ENCODE results near the gene GTSF1L. TPM values are rescaled to one million over a fixed set of nuclear protein-coding genes. Genes with fewer than 3 reads are reported as not detected.

Gene GTSF1L
- total and polyA plus RNA-seq, 4 donors: not detected

DNA sequence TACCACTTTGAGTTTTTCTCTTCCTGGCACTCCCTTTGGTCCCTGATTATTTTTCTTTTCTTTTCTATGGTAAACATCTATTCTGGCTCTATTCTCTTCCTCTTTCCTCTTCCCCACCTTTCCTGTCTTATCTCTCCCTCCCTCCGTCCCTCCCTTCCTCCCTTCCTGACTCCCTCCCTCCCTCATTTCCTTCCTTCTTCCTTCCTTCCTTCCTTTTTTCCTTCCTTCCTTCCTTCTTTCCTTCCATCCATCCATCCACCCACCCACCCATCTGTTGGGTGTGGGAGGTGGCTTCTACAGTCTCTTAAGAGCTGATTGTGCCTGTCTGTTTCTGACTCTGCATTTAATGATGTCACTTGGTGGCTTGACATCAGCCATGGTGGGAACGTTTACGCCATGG lies 43.5 kb upstream of the GTSF1L start:
- Histone ChIP-seq H3K4me3 (no peak overlapping the region), H3K36me3 (ENCODE audit: control insufficient read depth in 4 of 4, insufficient read depth in 4 of 4, low read length in 4 of 4) (no peaks in the 10 kb centered on the region), H3K27me3 (ENCODE audit: control insufficient read depth in 3 of 3, insufficient read depth in 3 of 3, low read length in 2 of 3) (peaks cover 0 to 16% (median 2%) of the 10 kb centered on the region in 3 donors), H3K4me1 (ENCODE audit: control insufficient read depth in 5 of 5, insufficient read depth in 5 of 5, low read length in 5 of 5) (peaks cover 0 to 11% (median 0%) of the 10 kb centered on the region in 5 donors), H3K9ac (ENCODE audit: insufficient read depth in 1 of 2, low read length in 2 of 2) (no peak overlapping the region), H3K27ac (ENCODE audit: low read depth in 1 of 2, low read length in 1 of 2) (no peak overlapping the region), H3K9me3 (ENCODE audit: control insufficient read depth in 4 of 4, insufficient read depth in 3 of 4, low read length in 3 of 4) (no peaks in the 10 kb centered on the region)
- ATAC-seq (ENCODE audit: insufficient read depth, low FRiP score) (no peak), DNase-seq (no peak)
- 57 to 58% methylated on average over 3 of the region's 3 CpGs for WGBS, 2 donors
- no peak for TF ChIP-seq CTCF (IDR thresholded peaks at IDR 0.05; ENCODE audit: control extremely low read depth, extremely low read depth)

DNA sequence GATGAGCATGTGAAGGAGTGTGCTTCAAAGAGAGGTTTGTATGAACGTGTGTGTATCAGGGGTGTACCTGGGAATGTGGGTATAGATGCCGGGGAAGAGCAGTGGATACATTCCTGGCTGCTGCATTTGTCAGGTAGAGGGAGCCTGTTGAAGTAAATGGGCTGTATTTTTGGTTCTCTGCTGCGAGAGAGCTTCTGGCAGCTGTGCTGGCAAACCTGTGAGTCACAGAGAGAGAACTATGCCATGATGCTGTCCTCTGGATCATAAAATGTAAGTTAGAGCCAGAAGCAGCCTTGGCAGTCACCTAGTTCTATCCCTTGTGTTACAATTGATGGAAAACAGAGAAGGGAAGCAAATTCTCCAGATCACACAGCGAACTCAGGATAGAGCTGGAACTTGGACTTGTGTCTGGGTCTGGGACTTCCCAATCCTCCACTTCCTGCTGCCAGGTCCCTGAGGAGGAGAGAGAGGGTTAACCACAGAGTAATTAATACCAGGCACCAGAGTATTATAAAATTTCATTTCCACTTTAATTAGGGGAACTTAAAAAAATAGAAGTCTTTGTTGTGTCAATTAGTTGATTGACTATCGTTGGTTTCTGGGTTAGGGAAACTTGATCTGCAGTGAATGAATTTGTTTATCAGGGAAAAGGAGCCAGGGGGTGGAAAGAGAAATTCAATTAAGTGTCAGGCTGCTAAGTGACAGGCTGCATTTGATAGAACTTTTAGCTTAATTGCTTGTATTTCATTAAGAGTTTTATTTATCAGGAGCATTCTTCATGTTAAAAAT lies 41.1 kb upstream of the GTSF1L start:
- WGBS, 2 donors: 55 to 58% methylated on average over 5 of the region's 5 CpGs
- no peak for TF ChIP-seq CTCF (IDR thresholded peaks at IDR 0.05; ENCODE audit: control extremely low read depth, extremely low read depth)
- Histone ChIP-seq H3K4me3 (no peak overlapping the region), H3K27me3 (ENCODE audit: control insufficient read depth in 3 of 3, insufficient read depth in 3 of 3, low read length in 2 of 3) (peaks cover 0 to 18% (median 2%) of the 10 kb centered on the region in 3 donors), H3K9ac (ENCODE audit: insufficient read depth in 1 of 2, low read length in 2 of 2) (no peak overlapping the region), H3K36me3 (ENCODE audit: control insufficient read depth in 4 of 4, insufficient read depth in 4 of 4, low read length in 4 of 4) (no peaks in the 10 kb centered on the region), H3K4me1 (ENCODE audit: control insufficient read depth in 5 of 5, insufficient read depth in 5 of 5, low read length in 5 of 5) (peaks cover 0 to 11% (median 0%) of the 10 kb centered on the region in 5 donors), H3K27ac (ENCODE audit: low read depth in 1 of 2, low read length in 1 of 2) (no peak overlapping the region), H3K9me3 (ENCODE audit: control insufficient read depth in 4 of 4, insufficient read depth in 3 of 4, low read length in 3 of 4) (no peaks in the 10 kb centered on the region)
- DNase-seq (no peak), ATAC-seq (ENCODE audit: insufficient read depth, low FRiP score) (no peak)

DNA sequence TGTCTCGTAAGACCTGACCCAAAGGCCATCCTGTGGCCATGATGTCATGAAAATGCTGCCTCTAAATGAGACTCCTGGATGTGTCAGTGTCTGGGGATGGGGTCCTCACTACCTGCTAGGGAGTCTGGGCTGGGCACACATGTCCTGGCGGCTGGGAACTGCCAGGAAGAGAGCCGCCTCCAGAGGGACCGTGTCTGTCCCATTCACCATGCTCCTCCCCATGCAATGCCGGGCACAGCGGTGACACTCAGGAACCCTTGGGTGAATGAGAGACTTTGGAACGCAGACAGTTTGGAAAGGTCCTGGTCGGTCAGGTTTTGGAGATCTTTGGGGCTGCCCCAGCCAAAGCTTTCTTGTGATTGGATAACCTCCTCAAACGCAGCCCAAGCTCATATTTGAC lies 40.1 kb upstream of the GTSF1L start:
- Histone ChIP-seq H3K4me1 (ENCODE audit: control insufficient read depth in 5 of 5, insufficient read depth in 5 of 5, low read length in 5 of 5) (peaks cover 0 to 11% (median 0%) of the 10 kb centered on the region in 5 donors), H3K36me3 (ENCODE audit: control insufficient read depth in 4 of 4, insufficient read depth in 4 of 4, low read length in 4 of 4) (no peaks in the 10 kb centered on the region), H3K9ac (ENCODE audit: insufficient read depth in 1 of 2, low read length in 2 of 2) (no peak overlapping the region), H3K27me3 (ENCODE audit: control insufficient read depth in 3 of 3, insufficient read depth in 3 of 3, low read length in 2 of 3) (peaks cover 0 to 17% (median 2%) of the 10 kb centered on the region in 3 donors), H3K27ac (ENCODE audit: low read depth in 1 of 2, low read length in 1 of 2) (no peak overlapping the region), H3K4me3 (no peak overlapping the region), H3K9me3 (ENCODE audit: control insufficient read depth in 4 of 4, insufficient read depth in 3 of 4, low read length in 3 of 4) (no peaks in the 10 kb centered on the region)
- no peak for TF ChIP-seq CTCF (IDR thresholded peaks at IDR 0.05; ENCODE audit: control extremely low read depth, extremely low read depth)
- DNase-seq (no peak), ATAC-seq (ENCODE audit: insufficient read depth, low FRiP score) (no peak)
- 63 to 66% methylated on average over 9 of the region's 9 CpGs for WGBS, 2 donors

Data from lung (tissue), 12 donors.